Endothelial cell of umbilical vein (primary cell): Measurements from ENCODE around the gene APLP2. TPM values are rescaled to one million over a fixed set of nuclear protein-coding genes. Genes with fewer than 3 reads are reported as not detected.

ENCODE experiments used
- BruUV-seq: library from RNA; stranded (reverse); fragments of 400-500 nt; replicated peaks from 2 replicates; lab custom pipeline; 2021; lab: Mats Ljungman, UMichigan
- CTCF ChIA-PET: fragments of 300-600, 350-600 bp; sonication (Branson Sonifier 250); formaldehyde crosslinking; loops from one replicate; lab custom pipeline; 2021; ENCODE audit warnings: antibody characterized with exemption, inconsistent platforms; lab: Charles Lee
- POLR2A ChIA-PET: fragments of 300-600, 350-600 bp; sonication (Branson Sonifier 250); formaldehyde crosslinking; loops from one replicate; lab custom pipeline; 2021; ENCODE audit warnings: antibody characterized with exemption, inconsistent platforms; lab: Charles Lee
- DNase-seq: peaks from one replicate; pipeline ENCODE4 v3.0.0-alpha.2; 2011; ENCODE audit warnings: low read depth, low spot score
- FAIRE-seq: peaks from 2 replicates; lab custom pipeline; 2011; peaks lifted over from hg19 to GRCh38; lab: Jason Lieb, UNC
- H2AFZ ChIP-seq: 2 replicates; pipeline ENCODE4 v1.6.0; 2012; ENCODE audit warnings: low read depth, low read length, control low read depth, inconsistent platforms
- H3K27ac ChIP-seq: 2 replicates; pipeline ENCODE4 v1.5.1; 2011; ENCODE audit warnings: low read depth, mild to moderate bottlenecking, control low read depth, low read length, moderate library complexity; ENCODE audit not compliant: insufficient read depth
- H3K27me3 ChIP-seq, 2 experiments: 2 replicates each; pipeline versions ENCODE4 v1.6.0 to v1.6.1; 2011; ENCODE audit warnings: low read length in 2 of 2, mixed read lengths in 1 of 2; ENCODE audit not compliant: control insufficient read depth in 2 of 2, insufficient read depth in 2 of 2
- H3K36me3 ChIP-seq, 2 experiments: 2 replicates in 1 of 2; 3 replicates in 1 of 2; pipeline ENCODE4 v1.5.1; 2011; ENCODE audit warnings: low read length in 2 of 2, mild to moderate bottlenecking in 1 of 2, moderate library complexity in 1 of 2; ENCODE audit not compliant: control insufficient read depth in 2 of 2, insufficient read depth in 2 of 2; ENCODE audit errors: extremely low read depth in 1 of 2
- H3K4me1 ChIP-seq: 3 replicates; pipeline ENCODE4 v1.5.1; 2011; ENCODE audit warnings: mild to moderate bottlenecking, low read length; ENCODE audit not compliant: control insufficient read depth, insufficient read depth; ENCODE audit errors: extremely low read depth
- H3K4me2 ChIP-seq: 2 replicates; pipeline ENCODE4 v1.6.1; 2011; ENCODE audit warnings: low read length, control low read depth, mixed read lengths; ENCODE audit not compliant: insufficient read depth
- H3K4me3 ChIP-seq, 3 experiments: fragments of 200-600 bp in 1 of 3; sonication (generic), shearing (Covaris generic) in 1 of 3; replicated peaks in 1 of 3; 2 replicates each; pipeline ENCODE4 v1.5.1; 2011 to 2016; ENCODE audit warnings: control low read depth in 3 of 3, low read length in 3 of 3, mild to moderate bottlenecking in 2 of 3, inconsistent platforms in 1 of 3, low read depth in 1 of 3, moderate library complexity in 1 of 3; ENCODE audit not compliant: insufficient read depth in 1 of 3
- H3K79me2 ChIP-seq: 2 replicates; pipeline ENCODE4 v1.6.0; 2012; ENCODE audit warnings: low read length, inconsistent platforms; ENCODE audit not compliant: control insufficient read depth, insufficient read depth
- H3K9ac ChIP-seq: replicated peaks from 2 replicates; pipeline ENCODE3; 2011; ENCODE audit warnings: low read length, control low read depth; ENCODE audit not compliant: insufficient read depth; ENCODE audit errors: extremely low read depth
- H3K9me1 ChIP-seq: replicated peaks from 3 replicates; pipeline ENCODE4 v1.6.0; 2011; ENCODE audit warnings: mild to moderate bottlenecking, low read length; ENCODE audit not compliant: control insufficient read depth, insufficient read depth; ENCODE audit errors: extremely low read depth
- H3K9me3 ChIP-seq: replicated peaks from 2 replicates; pipeline ENCODE4 v1.5.1; 2012; ENCODE audit warnings: low read length, inconsistent platforms; ENCODE audit not compliant: control insufficient read depth, insufficient read depth
- H4K20me1 ChIP-seq: replicated peaks from 2 replicates; pipeline ENCODE3; 2011; ENCODE audit warnings: mild to moderate bottlenecking, low read length; ENCODE audit not compliant: control insufficient read depth, insufficient read depth; ENCODE audit errors: extremely low read depth
- EZH2 ChIP-seq: IDR thresholded peaks from 2 replicates; pipeline ENCODE4 v1.6.1; 2012; ENCODE audit warnings: borderline replicate concordance, low read depth, mild to moderate bottlenecking, moderate library complexity, low read length, inconsistent platforms; ENCODE audit not compliant: severe bottlenecking
- FOS ChIP-seq: IDR thresholded peaks from 2 replicates; pipeline ENCODE4 v1.6.1; 2011; ENCODE audit warnings: mild to moderate bottlenecking, low read length, moderate library complexity, borderline replicate concordance; ENCODE audit not compliant: insufficient read depth
- GATA2 ChIP-seq: IDR thresholded peaks from 2 replicates; pipeline ENCODE4 v1.7.0; 2011; ENCODE audit warnings: low read depth, mild to moderate bottlenecking, moderate library complexity, mixed read lengths, low read length; ENCODE audit not compliant: insufficient read length, insufficient read depth
- JUN ChIP-seq: IDR thresholded peaks from 2 replicates; pipeline ENCODE4 v1.6.1; 2011; ENCODE audit warnings: borderline replicate concordance, low read depth; ENCODE audit not compliant: insufficient read length, insufficient read depth
- MYC ChIP-seq: IDR thresholded peaks from one replicate; pipeline ENCODE4 v1.6.1; 2011; ENCODE audit warnings: mild to moderate bottlenecking, low read depth, low read length
- POLR2A ChIP-seq: IDR thresholded peaks from 2 replicates; pipeline ENCODE4 v1.6.1; 2012; ENCODE audit warnings: low read depth, mild to moderate bottlenecking, control low read depth, low read length
- POLR2AphosphoS5 ChIP-seq: IDR thresholded peaks from 2 replicates; pipeline ENCODE4 v1.6.1; 2012; ENCODE audit warnings: low read depth, mild to moderate bottlenecking, control low read depth, low read length, moderate library complexity; ENCODE audit not compliant: insufficient read depth
- dilution Hi-C: fragments of 300-500 bp; cut with MboI; formaldehyde crosslinking; loops from one replicate; pipeline ENCODE4 v1.15.0; 2019; ENCODE audit warnings: low sequenced_read_pairs; ENCODE audit not compliant: extremely low pct_ligation_motif_present
- intact Hi-C: fragments of 100-400 bp; cut with micrococcal nuclease; formaldehyde crosslinking; loops from one replicate; pipeline ENCODE4 v1.10.0; 2022
- polyA plus RNA-seq, 4 experiments: library from polyadenylated mRNA; depleted of rRNA in 3 of 4; stranded (reverse) in 3 of 4; unstranded in 1 of 4; fragments of >200 nt; gene quantifications; 2 replicates each; pipeline versions ENCODE4 v1.2.1 to v1.2.3, GENCODE V29; 2011 to 2012; ENCODE audit warnings: missing spikeins in 1 of 4
- total RNA-seq: library from RNA; stranded (reverse); gene quantifications from 2 replicates; pipeline ENCODE4 v1.2.3, GENCODE V29; 2021
- TF ChIP-seq, protein P1 (sequence below): IDR thresholded peaks from 2 replicates; pipeline ENCODE4 v1.6.1; 2011; ENCODE audit not compliant: insufficient read depth, insufficient read length
- TF ChIP-seq, protein P2 (sequence below), 2 donors: IDR thresholded peaks; 1 replicate in 1 of 2; 2 replicates in 1 of 2; pipeline ENCODE4 v1.5.1; 2011; ENCODE audit warnings: low read length in 2 of 2, mild to moderate bottlenecking in 2 of 2, moderate library complexity in 2 of 2, control low read depth in 1 of 2, inconsistent platforms in 1 of 2, low read depth in 1 of 2; ENCODE audit not compliant: insufficient read depth in 1 of 2; ENCODE audit errors: extremely low read depth in 1 of 2

APLP2 gene
- total and polyA plus RNA-seq, 2 donors (not counting 3 experiments of a cell fraction or from before 2014, with no cell fraction given), result 493 to 543 TPM

DNA sequence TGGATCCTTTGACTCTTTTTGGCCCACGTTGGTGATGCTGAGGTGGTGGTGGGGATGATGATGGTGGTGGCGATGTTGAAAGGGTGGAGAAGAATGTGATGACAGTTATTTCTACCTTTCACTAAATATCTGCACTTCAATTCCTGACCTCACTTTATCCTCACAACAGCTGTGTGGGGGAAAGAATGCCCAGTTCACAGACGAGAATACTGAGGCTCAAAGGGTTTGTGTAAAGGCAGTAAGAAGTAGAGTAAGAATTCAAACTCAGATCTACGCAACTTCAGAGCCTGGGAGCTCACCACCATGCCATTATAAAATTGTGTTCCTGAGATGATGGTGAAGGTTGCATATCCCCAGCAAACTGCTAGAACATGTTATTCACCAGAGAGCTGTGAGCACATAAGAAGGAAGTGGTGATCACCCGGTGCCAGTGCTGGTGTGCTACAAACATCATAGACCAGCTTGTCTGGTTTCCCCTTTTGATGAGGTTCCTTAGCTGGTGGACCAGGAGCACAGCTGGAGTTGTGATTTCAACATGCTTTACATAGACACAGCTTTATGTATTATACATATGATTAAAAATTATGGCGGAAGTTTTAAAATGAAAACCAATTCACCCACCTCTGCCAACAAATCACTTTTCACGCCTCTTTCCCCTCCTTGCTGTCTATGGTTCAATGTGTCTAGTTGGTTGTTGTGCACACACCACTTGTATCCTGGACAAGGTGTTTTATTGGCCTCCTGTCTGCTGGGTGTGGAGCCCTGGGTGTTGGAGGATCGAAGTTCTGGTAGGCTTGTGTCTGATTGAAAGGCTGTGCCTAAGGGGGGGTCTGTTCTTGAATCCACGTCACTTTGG lies 96.1 kb downstream of the APLP2 start:
- Histone ChIP-seq H3K4me2 (no peak overlapping the region), H3K9me1 (no peaks in the 10 kb centered on the region), H3K36me3 (no peaks in the 10 kb centered on the region), H3K79me2 (no peaks in the 10 kb centered on the region), H3K4me3 (no peak overlapping the region), H3K9ac (no peak overlapping the region), H3K9me3 (no peaks in the 10 kb centered on the region), H3K27ac (no peak overlapping the region), H4K20me1 (no peaks in the 10 kb centered on the region), H3K4me1 (no peaks in the 10 kb centered on the region), H2AFZ (no peak overlapping the region), H3K27me3 (peaks cover 17 to 18% of the 10 kb centered on the region in 2 experiments)
- dilution Hi-C loops, result no loop called here
- no peak for TF ChIP-seq EZH2
- TF ChIP-seq JUN, result no peak
- CTCF ChIA-PET, result interaction anchor here (0.9 to 1.4 kb wide), 3 partner anchors 20 to 47 kb away, joined by 3 to 4 read pairs (median 4); no protein-coding TSS in a partner anchor
- DNase-seq, result no peak
- intact Hi-C loops, result no loop called here
- POLR2A ChIA-PET, result no interaction called here
- no peak for FAIRE-seq
- no TSS peak for BruUV-seq

GRCh38 chr11:130166457-130166784 lies 96.7 kb downstream of the APLP2 start:
- ChIA-PET CTCF (interaction anchor here (0.9 to 1.2 kb wide), 3 partner anchors 21 to 163 kb away, joined by 3 to 4 read pairs (median 3); no protein-coding TSS in a partner anchor), POLR2A (no interaction called here)
- no peaks in the 10 kb centered on the region for H3K79me2 ChIP-seq
- intact Hi-C loops, result no loop called here
- H3K4me3 ChIP-seq, result no peak overlapping the region
- H3K9me3 ChIP-seq, result no peaks in the 10 kb centered on the region
- TF ChIP-seq MYC, result no peak
- no peak for TF ChIP-seq POLR2AphosphoS5
- TF ChIP-seq, protein P1, sequence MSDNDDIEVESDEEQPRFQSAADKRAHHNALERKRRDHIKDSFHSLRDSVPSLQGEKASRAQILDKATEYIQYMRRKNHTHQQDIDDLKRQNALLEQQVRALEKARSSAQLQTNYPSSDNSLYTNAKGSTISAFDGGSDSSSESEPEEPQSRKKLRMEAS, result no peak
- no peak for TF ChIP-seq GATA2
- TF ChIP-seq, protein P2, sequence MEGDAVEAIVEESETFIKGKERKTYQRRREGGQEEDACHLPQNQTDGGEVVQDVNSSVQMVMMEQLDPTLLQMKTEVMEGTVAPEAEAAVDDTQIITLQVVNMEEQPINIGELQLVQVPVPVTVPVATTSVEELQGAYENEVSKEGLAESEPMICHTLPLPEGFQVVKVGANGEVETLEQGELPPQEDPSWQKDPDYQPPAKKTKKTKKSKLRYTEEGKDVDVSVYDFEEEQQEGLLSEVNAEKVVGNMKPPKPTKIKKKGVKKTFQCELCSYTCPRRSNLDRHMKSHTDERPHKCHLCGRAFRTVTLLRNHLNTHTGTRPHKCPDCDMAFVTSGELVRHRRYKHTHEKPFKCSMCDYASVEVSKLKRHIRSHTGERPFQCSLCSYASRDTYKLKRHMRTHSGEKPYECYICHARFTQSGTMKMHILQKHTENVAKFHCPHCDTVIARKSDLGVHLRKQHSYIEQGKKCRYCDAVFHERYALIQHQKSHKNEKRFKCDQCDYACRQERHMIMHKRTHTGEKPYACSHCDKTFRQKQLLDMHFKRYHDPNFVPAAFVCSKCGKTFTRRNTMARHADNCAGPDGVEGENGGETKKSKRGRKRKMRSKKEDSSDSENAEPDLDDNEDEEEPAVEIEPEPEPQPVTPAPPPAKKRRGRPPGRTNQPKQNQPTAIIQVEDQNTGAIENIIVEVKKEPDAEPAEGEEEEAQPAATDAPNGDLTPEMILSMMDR (IDR thresholded peaks at IDR 0.05; ENCODE audit: extremely low read depth in 1 of 2, insufficient read depth in 1 of 2, low read depth in 1 of 2, low read length in 2 of 2), result no peak
- no peak for TF ChIP-seq POLR2A
- peak; percentile 5 for TF ChIP-seq JUN
- TF ChIP-seq FOS, result peak; percentile 85
- no peak for TF ChIP-seq EZH2
- H3K27me3 ChIP-seq, result peaks cover 11 to 13% of the 10 kb centered on the region in 2 experiments
- FAIRE-seq (peak; percentile 81), DNase-seq (peak; percentile 32)
- no TSS peak for BruUV-seq
- no peak overlapping the region for H3K27ac ChIP-seq
- dilution Hi-C loops, result no loop called here
- no peaks in the 10 kb centered on the region for H3K36me3 ChIP-seq
- H3K9ac ChIP-seq, result no peak overlapping the region
- no peaks in the 10 kb centered on the region for H3K9me1 ChIP-seq
- H4K20me1 ChIP-seq, result no peaks in the 10 kb centered on the region
- no peak overlapping the region for H2AFZ ChIP-seq
- H3K4me2 ChIP-seq, result no peak overlapping the region
- no peaks in the 10 kb centered on the region for H3K4me1 ChIP-seq
